GM23338 (cell line): Measurements from ENCODE around the gene GREB1L. TPM values are rescaled to one million over a fixed set of nuclear protein-coding genes. Genes with fewer than 3 reads are reported as not detected.

ENCODE experiments used
- ATAC-seq: fragments of 200-7000 bp; cut with Tn5 transposase; 3 replicates; pipeline ENCODE4 v1.9.1; 2020
- DNase-seq: peaks from one replicate; pipeline ENCODE4 v3.0.0-alpha.2; 2015; ENCODE audit warnings: low spot score
- H2AFZ ChIP-seq: fragments of 200-600 bp; sonication (generic); 2 replicates; pipeline ENCODE4 v1.8.0; 2016; ENCODE audit warnings: antibody characterized with exemption, mild to moderate bottlenecking, moderate library complexity
- H3F3A ChIP-seq: fragments of 200-600 bp; sonication (generic); replicated peaks from 2 replicates; pipeline ENCODE4 v1.8.0; 2017; ENCODE audit warnings: antibody characterized with exemption, mixed run types, low read depth
- H3K27ac ChIP-seq: fragments of 200-600 bp; sonication (generic); 2 replicates; pipeline ENCODE4 v1.6.1; 2016; ENCODE audit warnings: low read depth
- H3K27me3 ChIP-seq: fragments of 200-600 bp; sonication (generic); 2 replicates; pipeline ENCODE4 v1.8.0; 2016; ENCODE audit warnings: mild to moderate bottlenecking, mixed run types, moderate library complexity; ENCODE audit not compliant: insufficient read depth
- H3K36me3 ChIP-seq: fragments of 200-600 bp; sonication (generic); 2 replicates; pipeline ENCODE4 v1.8.0; 2016; ENCODE audit warnings: mild to moderate bottlenecking; ENCODE audit not compliant: insufficient read depth
- H3K4me1 ChIP-seq: fragments of 200-600 bp; sonication (generic); 2 replicates; pipeline ENCODE4 v1.8.0; 2016; ENCODE audit warnings: mild to moderate bottlenecking, moderate library complexity; ENCODE audit not compliant: insufficient read depth
- H3K4me2 ChIP-seq: fragments of 200-600 bp; sonication (generic); 2 replicates; pipeline ENCODE4 v1.7.1; 2017; ENCODE audit warnings: mixed run types
- H3K4me3 ChIP-seq: fragments of 200-600 bp; sonication (generic); 2 replicates; pipeline ENCODE4 v1.6.1; 2016; ENCODE audit warnings: mixed run types
- H3K79me2 ChIP-seq: fragments of 200-600 bp; sonication (generic); replicated peaks from 2 replicates; pipeline ENCODE4 v1.8.0; 2017; ENCODE audit warnings: mild to moderate bottlenecking; ENCODE audit not compliant: insufficient read depth
- H3K9me2 ChIP-seq: fragments of 200-600 bp; sonication (generic); 2 replicates; pipeline ENCODE4 v1.8.0; 2017; ENCODE audit not compliant: insufficient read depth
- H4K20me1 ChIP-seq: fragments of 200-600 bp; sonication (generic); replicated peaks from 2 replicates; pipeline ENCODE4 v1.8.0; 2017; ENCODE audit warnings: mild to moderate bottlenecking; ENCODE audit not compliant: insufficient read depth
- H3K27ac Mint-ChIP-seq: 2 replicates; pipeline ENCODE4 v1.8.0; 2020; ENCODE audit warnings: inconsistent platforms, mild to moderate bottlenecking, moderate library complexity, mixed read lengths
- H3K27me3 Mint-ChIP-seq: 3 replicates; pipeline ENCODE4 v1.8.0; 2022; ENCODE audit warnings: low read depth, mild to moderate bottlenecking, moderate library complexity, mixed read lengths, inconsistent platforms; ENCODE audit not compliant: insufficient read depth, poor library complexity
- H3K36me3 Mint-ChIP-seq: 3 replicates; pipeline ENCODE4 v1.8.0; 2021; ENCODE audit warnings: low read depth, mild to moderate bottlenecking, inconsistent platforms, moderate library complexity, mixed read lengths
- H3K4me1 Mint-ChIP-seq: 3 replicates; pipeline ENCODE4 v1.8.0; 2020; ENCODE audit warnings: mild to moderate bottlenecking, inconsistent platforms, mixed read lengths
- H3K4me3 Mint-ChIP-seq: 3 replicates; pipeline ENCODE4 v1.8.0; 2021; ENCODE audit warnings: moderate library complexity, mild to moderate bottlenecking, inconsistent platforms, mixed read lengths
- H3K9me3 Mint-ChIP-seq: 3 replicates; pipeline ENCODE4 v1.8.0; 2020; ENCODE audit warnings: moderate library complexity, mild to moderate bottlenecking, inconsistent platforms, mixed read lengths
- CREB1 ChIP-seq: fragments of 250-450 bp; sonication (Bioruptor Pico); IDR thresholded peaks from 2 replicates; pipeline ENCODE4 v1.5.0; 2020; ENCODE audit warnings: low read depth, mild to moderate bottlenecking, moderate library complexity
- ETS1 ChIP-seq: IDR thresholded peaks from 2 replicates; pipeline ENCODE4 v1.6.1; 2016; ENCODE audit warnings: antibody characterized with exemption
- EZH2 ChIP-seq: fragments of 200-600 bp; sonication (generic); IDR thresholded peaks from one replicate; pipeline ENCODE4 v1.8.0; 2017; ENCODE audit warnings: antibody characterized with exemption, mild to moderate bottlenecking, low read depth; ENCODE audit not compliant: unreplicated experiment
- EZH2phosphoT487 ChIP-seq: fragments of 200-600 bp; sonication (generic); IDR thresholded peaks from one replicate; pipeline ENCODE4 v1.8.1; 2018; ENCODE audit warnings: antibody characterized with exemption; ENCODE audit not compliant: unreplicated experiment
- JUNB ChIP-seq: IDR thresholded peaks from one replicate; pipeline ENCODE4 v1.6.1; 2016; ENCODE audit warnings: antibody characterized with exemption; ENCODE audit not compliant: unreplicated experiment
- NANOG ChIP-seq: IDR thresholded peaks from 2 replicates; pipeline ENCODE4 v1.6.1; 2016; ENCODE audit warnings: antibody characterized with exemption, borderline replicate concordance
- POLR2AphosphoS5 ChIP-seq: IDR thresholded peaks from 2 replicates; pipeline ENCODE4 v1.6.1; 2016; ENCODE audit warnings: antibody characterized with exemption, low read depth
- STAT1 ChIP-seq: IDR thresholded peaks from one replicate; pipeline ENCODE4 v1.6.1; 2016; ENCODE audit warnings: antibody characterized with exemption; ENCODE audit not compliant: unreplicated experiment
- ZNF114 ChIP-seq: fragments of 250-450 bp; sonication (Bioruptor Pico); IDR thresholded peaks from 2 replicates; pipeline ENCODE4 v1.5.0; 2020; ENCODE audit warnings: mild to moderate bottlenecking, moderate library complexity
- ZNF331 ChIP-seq: fragments of 250-450 bp; sonication (Bioruptor Pico); IDR thresholded peaks from 2 replicates; pipeline ENCODE4 v1.5.0; 2020; ENCODE audit warnings: low read depth, mild to moderate bottlenecking, moderate library complexity
- polyA plus RNA-seq: library from polyadenylated mRNA; unstranded; fragments of >200 nt; fragmentation: Nextera tagmentation; extraction: Ambion mirVana; gene quantifications from 2 replicates; pipeline ENCODE4 v1.2.1, GENCODE V29; 2016
- total RNA-seq: library from RNA; depleted of rRNA; stranded (reverse); fragments of >200 nt; shearing (Covaris generic); gene quantifications from 2 replicates; pipeline ENCODE4 v1.2.3, GENCODE V29; 2014
- TF ChIP-seq, protein P1 (sequence below): IDR thresholded peaks from one replicate; pipeline ENCODE4 v1.6.1; 2018; ENCODE audit warnings: antibody characterized with exemption; ENCODE audit not compliant: unreplicated experiment
- TF ChIP-seq, protein P2 (sequence below): fragments of 250-450 bp; sonication (Bioruptor Pico); IDR thresholded peaks from 2 replicates; pipeline ENCODE4 v1.5.0; 2020; ENCODE audit warnings: mild to moderate bottlenecking, moderate library complexity
- TF ChIP-seq, protein P3 (sequence below), 2 experiments: fragments of 200-600 bp in 1 of 2; sonication (generic) in 1 of 2; conservative IDR thresholded peaks; 2 replicates each; pipeline versions ENCODE4 v1.5.1 to v1.6.1; 2016 to 2017; ENCODE audit warnings: antibody characterized with exemption in 2 of 2, low read depth in 2 of 2, mild to moderate bottlenecking in 2 of 2, moderate library complexity in 1 of 2

The GREB1L gene
- total and polyA plus RNA-seq, 2 experiments from 2014 or later, result 0.03 to 0.29 TPM

DNA sequence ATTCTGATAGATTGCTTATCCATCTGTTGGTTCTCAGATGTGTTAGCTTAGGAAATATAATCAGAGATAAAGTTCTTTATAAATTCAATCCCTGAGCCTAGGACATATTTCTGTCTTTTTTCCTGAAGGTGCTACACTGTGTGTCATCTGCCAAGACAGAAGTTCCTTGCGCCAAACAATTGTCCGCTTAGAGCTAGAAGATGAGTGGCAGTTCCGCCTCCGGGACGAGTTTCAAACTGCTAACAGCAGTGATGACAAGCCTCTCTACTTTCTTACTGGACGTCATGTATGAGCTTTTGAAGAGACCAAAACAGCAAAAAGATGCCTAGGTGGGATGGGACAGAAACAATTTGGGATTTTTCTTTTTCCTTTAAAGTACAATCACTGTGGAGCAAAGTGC lies 280.5 kb downstream of the GREB1L start:
- no peaks in the 10 kb centered on the region for H3K79me2 ChIP-seq
- DNase-seq, result no peak
- no peaks in the 10 kb centered on the region for H3K4me1 Mint-ChIP-seq
- TF ChIP-seq ZNF331 (CRISPR knock-in tag) (no peak), EZH2phosphoT487 (no peak), ETS1 (no peak), NANOG (no peak), STAT1 (no peak), EZH2 (no peak), POLR2AphosphoS5 (no peak), ZNF114 (CRISPR knock-in tag) (no peak), CREB1 (CRISPR knock-in tag) (no peak), JUNB (no peak)
- TF ChIP-seq, protein P1, sequence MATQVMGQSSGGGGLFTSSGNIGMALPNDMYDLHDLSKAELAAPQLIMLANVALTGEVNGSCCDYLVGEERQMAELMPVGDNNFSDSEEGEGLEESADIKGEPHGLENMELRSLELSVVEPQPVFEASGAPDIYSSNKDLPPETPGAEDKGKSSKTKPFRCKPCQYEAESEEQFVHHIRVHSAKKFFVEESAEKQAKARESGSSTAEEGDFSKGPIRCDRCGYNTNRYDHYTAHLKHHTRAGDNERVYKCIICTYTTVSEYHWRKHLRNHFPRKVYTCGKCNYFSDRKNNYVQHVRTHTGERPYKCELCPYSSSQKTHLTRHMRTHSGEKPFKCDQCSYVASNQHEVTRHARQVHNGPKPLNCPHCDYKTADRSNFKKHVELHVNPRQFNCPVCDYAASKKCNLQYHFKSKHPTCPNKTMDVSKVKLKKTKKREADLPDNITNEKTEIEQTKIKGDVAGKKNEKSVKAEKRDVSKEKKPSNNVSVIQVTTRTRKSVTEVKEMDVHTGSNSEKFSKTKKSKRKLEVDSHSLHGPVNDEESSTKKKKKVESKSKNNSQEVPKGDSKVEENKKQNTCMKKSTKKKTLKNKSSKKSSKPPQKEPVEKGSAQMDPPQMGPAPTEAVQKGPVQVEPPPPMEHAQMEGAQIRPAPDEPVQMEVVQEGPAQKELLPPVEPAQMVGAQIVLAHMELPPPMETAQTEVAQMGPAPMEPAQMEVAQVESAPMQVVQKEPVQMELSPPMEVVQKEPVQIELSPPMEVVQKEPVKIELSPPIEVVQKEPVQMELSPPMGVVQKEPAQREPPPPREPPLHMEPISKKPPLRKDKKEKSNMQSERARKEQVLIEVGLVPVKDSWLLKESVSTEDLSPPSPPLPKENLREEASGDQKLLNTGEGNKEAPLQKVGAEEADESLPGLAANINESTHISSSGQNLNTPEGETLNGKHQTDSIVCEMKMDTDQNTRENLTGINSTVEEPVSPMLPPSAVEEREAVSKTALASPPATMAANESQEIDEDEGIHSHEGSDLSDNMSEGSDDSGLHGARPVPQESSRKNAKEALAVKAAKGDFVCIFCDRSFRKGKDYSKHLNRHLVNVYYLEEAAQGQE, result no peak
- TF ChIP-seq, protein P2, sequence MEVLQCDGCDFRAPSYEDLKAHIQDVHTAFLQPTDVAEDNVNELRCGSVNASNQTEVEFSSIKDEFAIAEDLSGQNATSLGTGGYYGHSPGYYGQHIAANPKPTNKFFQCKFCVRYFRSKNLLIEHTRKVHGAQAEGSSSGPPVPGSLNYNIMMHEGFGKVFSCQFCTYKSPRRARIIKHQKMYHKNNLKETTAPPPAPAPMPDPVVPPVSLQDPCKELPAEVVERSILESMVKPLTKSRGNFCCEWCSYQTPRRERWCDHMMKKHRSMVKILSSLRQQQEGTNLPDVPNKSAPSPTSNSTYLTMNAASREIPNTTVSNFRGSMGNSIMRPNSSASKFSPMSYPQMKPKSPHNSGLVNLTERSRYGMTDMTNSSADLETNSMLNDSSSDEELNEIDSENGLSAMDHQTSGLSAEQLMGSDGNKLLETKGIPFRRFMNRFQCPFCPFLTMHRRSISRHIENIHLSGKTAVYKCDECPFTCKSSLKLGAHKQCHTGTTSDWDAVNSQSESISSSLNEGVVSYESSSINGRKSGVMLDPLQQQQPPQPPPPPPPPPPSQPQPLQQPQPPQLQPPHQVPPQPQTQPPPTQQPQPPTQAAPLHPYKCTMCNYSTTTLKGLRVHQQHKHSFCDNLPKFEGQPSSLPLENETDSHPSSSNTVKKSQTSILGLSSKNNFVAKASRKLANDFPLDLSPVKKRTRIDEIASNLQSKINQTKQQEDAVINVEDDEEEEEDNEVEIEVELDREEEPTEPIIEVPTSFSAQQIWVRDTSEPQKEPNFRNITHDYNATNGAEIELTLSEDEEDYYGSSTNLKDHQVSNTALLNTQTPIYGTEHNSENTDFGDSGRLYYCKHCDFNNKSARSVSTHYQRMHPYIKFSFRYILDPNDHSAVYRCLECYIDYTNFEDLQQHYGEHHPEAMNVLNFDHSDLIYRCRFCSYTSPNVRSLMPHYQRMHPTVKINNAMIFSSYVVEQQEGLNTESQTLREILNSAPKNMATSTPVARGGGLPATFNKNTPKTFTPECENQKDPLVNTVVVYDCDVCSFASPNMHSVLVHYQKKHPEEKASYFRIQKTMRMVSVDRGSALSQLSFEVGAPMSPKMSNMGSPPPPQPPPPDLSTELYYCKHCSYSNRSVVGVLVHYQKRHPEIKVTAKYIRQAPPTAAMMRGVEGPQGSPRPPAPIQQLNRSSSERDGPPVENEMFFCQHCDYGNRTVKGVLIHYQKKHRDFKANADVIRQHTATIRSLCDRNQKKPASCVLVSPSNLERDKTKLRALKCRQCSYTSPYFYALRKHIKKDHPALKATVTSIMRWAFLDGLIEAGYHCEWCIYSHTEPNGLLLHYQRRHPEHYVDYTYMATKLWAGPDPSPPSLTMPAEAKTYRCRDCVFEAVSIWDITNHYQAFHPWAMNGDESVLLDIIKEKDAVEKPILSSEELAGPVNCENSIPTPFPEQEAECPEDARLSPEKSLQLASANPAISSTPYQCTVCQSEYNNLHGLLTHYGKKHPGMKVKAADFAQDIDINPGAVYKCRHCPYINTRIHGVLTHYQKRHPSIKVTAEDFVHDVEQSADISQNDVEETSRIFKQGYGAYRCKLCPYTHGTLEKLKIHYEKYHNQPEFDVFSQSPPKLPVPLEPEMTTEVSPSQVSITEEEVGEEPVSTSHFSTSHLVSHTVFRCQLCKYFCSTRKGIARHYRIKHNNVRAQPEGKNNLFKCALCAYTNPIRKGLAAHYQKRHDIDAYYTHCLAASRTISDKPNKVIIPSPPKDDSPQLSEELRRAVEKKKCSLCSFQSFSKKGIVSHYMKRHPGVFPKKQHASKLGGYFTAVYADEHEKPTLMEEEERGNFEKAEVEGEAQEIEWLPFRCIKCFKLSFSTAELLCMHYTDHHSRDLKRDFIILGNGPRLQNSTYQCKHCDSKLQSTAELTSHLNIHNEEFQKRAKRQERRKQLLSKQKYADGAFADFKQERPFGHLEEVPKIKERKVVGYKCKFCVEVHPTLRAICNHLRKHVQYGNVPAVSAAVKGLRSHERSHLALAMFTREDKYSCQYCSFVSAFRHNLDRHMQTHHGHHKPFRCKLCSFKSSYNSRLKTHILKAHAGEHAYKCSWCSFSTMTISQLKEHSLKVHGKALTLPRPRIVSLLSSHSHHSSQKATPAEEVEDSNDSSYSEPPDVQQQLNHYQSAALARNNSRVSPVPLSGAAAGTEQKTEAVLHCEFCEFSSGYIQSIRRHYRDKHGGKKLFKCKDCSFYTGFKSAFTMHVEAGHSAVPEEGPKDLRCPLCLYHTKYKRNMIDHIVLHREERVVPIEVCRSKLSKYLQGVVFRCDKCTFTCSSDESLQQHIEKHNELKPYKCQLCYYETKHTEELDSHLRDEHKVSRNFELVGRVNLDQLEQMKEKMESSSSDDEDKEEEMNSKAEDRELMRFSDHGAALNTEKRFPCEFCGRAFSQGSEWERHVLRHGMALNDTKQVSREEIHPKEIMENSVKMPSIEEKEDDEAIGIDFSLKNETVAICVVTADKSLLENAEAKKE (CRISPR knock-in tag), result no peak
- TF ChIP-seq, protein P3, sequence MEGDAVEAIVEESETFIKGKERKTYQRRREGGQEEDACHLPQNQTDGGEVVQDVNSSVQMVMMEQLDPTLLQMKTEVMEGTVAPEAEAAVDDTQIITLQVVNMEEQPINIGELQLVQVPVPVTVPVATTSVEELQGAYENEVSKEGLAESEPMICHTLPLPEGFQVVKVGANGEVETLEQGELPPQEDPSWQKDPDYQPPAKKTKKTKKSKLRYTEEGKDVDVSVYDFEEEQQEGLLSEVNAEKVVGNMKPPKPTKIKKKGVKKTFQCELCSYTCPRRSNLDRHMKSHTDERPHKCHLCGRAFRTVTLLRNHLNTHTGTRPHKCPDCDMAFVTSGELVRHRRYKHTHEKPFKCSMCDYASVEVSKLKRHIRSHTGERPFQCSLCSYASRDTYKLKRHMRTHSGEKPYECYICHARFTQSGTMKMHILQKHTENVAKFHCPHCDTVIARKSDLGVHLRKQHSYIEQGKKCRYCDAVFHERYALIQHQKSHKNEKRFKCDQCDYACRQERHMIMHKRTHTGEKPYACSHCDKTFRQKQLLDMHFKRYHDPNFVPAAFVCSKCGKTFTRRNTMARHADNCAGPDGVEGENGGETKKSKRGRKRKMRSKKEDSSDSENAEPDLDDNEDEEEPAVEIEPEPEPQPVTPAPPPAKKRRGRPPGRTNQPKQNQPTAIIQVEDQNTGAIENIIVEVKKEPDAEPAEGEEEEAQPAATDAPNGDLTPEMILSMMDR (conservative IDR thresholded peaks at IDR 0.05; ENCODE audit: low read depth in 2 of 2), result no peak
- H3K4me3 ChIP-seq, result no peak overlapping the region
- no peaks in the 10 kb centered on the region for H4K20me1 ChIP-seq
- no peak overlapping the region for H3K4me2 ChIP-seq
- no peak overlapping the region for H3K27ac ChIP-seq
- H3K4me1 ChIP-seq, result no peaks in the 10 kb centered on the region
- H3K27me3 Mint-ChIP-seq, result no peaks in the 10 kb centered on the region
- H3K36me3 ChIP-seq, result peaks cover 5% of the 10 kb centered on the region; the same call in 1 of the 2 replicates
- no peak overlapping the region for H3K4me3 Mint-ChIP-seq
- no peaks in the 10 kb centered on the region for H3F3A ChIP-seq
- no peak overlapping the region for H3K27ac Mint-ChIP-seq
- H2AFZ ChIP-seq, result no peak overlapping the region
- ATAC-seq, result no peak
- no peaks in the 10 kb centered on the region for H3K9me2 ChIP-seq
- H3K27me3 ChIP-seq, result no peaks in the 10 kb centered on the region
- peaks cover 13% of the 10 kb centered on the region for H3K36me3 Mint-ChIP-seq
- no peaks in the 10 kb centered on the region for H3K9me3 Mint-ChIP-seq
